ENCODE measurements around the gene PKN3. TPM values are rescaled to one million over a fixed set of nuclear protein-coding genes. Genes with fewer than 3 reads are reported as not detected.

PKN3 gene
- total and polyA plus RNA-seq, 2 of the 13 experiments (the other 11 are each of a cell fraction or from before 2014, with no cell fraction given) = 10.5 to 13.2 TPM

DNA sequence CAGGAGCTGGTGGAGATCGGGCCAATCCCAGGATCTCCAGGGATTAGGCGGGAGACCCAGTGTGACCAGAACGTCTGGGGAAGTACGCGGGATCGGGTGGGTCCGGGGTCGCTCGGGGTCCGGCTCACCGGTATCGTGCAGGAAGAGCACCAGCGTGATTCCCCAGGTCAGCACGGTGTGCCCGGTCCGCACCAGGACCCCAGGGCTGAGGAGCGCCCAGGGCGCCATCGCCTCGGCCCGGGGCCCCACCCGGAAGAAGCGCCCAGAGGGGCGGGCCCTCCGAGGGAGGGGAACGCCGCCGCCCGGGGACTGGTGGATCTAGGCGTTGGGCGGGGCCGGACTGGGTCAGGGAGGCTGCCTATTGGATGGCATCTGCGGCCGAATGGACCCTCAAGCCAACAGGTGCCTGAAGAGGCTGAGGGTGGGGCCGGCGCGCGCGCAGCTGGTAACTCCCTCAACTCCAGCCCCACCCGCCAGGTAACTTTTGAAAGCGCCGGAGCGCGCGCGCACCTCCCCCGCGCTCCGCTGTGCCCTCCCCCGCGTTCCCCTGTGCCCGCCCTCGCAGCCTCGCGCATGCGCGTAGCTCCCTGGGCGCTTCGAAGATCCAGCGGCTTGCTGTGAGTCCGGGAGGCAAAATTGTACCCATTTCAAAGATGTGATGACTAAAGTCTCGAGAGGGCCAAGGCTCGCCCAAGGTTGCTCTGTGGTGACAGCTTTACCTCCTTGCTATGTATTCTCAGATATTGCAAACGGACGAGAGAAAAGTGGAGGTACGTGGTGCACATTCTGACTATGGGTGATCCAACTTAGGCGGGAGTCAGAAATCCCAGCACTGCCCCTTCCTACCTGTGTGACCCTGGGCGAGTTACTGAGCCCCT lies 21.8 kb downstream of the PKN3 start, which contains the start of gene ZDHHC12 (continued):
- TF ChIP-seq USF2 (IDR thresholded peaks at IDR 0.05; ENCODE audit: low read depth, low read length) (no peak), USF2 (CRISPR knock-in tag; IDR thresholded peaks at IDR 0.05; ENCODE audit: borderline replicate concordance) (no peak), NFRKB (IDR thresholded peaks at IDR 0.05) (no peak), ZFP62 (CRISPR knock-in tag; IDR thresholded peaks at IDR 0.05) (no peak), MYC (CRISPR knock-in tag; IDR thresholded peaks at IDR 0.05; ENCODE audit: borderline replicate concordance) (peak; percentile 56; the same call in 1 of the 2 replicates), MTA3 (CRISPR knock-in tag; IDR thresholded peaks at IDR 0.05) (no peak), CREM (IDR thresholded peaks at IDR 0.05) (no peak; the same call in 1 of the 2 replicates), CREM (CRISPR knock-in tag; IDR thresholded peaks at IDR 0.05) (no peak), ZNF776 (CRISPR knock-in tag; IDR thresholded peaks at IDR 0.05) (no peak), PRMT3 (CRISPR knock-in tag; IDR thresholded peaks at IDR 0.05; ENCODE audit: borderline replicate concordance, low read depth) (no peak), SP1 (IDR thresholded peaks at IDR 0.05) (peak; percentile 57; the same call in 1 of the 2 replicates), SP1 (CRISPR knock-in tag; IDR thresholded peaks at IDR 0.05) (peak; percentile 95), FOXK1 (CRISPR knock-in tag; IDR thresholded peaks at IDR 0.05; ENCODE audit: borderline replicate concordance, low read depth) (no peak), AKAP8 (CRISPR knock-in tag; IDR thresholded peaks at IDR 0.05) (no peak), ZNF33B (CRISPR knock-in tag; IDR thresholded peaks at IDR 0.05) (peak; percentile 33; the same call in 1 of the 2 replicates), ATF2 (CRISPR knock-in tag; IDR thresholded peaks at IDR 0.05) (no peak)
- TF ChIP-seq, protein P1, sequence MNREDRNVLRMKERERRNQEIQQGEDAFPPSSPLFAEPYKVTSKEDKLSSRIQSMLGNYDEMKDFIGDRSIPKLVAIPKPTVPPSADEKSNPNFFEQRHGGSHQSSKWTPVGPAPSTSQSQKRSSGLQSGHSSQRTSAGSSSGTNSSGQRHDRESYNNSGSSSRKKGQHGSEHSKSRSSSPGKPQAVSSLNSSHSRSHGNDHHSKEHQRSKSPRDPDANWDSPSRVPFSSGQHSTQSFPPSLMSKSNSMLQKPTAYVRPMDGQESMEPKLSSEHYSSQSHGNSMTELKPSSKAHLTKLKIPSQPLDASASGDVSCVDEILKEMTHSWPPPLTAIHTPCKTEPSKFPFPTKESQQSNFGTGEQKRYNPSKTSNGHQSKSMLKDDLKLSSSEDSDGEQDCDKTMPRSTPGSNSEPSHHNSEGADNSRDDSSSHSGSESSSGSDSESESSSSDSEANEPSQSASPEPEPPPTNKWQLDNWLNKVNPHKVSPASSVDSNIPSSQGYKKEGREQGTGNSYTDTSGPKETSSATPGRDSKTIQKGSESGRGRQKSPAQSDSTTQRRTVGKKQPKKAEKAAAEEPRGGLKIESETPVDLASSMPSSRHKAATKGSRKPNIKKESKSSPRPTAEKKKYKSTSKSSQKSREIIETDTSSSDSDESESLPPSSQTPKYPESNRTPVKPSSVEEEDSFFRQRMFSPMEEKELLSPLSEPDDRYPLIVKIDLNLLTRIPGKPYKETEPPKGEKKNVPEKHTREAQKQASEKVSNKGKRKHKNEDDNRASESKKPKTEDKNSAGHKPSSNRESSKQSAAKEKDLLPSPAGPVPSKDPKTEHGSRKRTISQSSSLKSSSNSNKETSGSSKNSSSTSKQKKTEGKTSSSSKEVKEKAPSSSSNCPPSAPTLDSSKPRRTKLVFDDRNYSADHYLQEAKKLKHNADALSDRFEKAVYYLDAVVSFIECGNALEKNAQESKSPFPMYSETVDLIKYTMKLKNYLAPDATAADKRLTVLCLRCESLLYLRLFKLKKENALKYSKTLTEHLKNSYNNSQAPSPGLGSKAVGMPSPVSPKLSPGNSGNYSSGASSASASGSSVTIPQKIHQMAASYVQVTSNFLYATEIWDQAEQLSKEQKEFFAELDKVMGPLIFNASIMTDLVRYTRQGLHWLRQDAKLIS (CRISPR knock-in tag; IDR thresholded peaks at IDR 0.05) = no peak
- TF ChIP-seq, protein P2, sequence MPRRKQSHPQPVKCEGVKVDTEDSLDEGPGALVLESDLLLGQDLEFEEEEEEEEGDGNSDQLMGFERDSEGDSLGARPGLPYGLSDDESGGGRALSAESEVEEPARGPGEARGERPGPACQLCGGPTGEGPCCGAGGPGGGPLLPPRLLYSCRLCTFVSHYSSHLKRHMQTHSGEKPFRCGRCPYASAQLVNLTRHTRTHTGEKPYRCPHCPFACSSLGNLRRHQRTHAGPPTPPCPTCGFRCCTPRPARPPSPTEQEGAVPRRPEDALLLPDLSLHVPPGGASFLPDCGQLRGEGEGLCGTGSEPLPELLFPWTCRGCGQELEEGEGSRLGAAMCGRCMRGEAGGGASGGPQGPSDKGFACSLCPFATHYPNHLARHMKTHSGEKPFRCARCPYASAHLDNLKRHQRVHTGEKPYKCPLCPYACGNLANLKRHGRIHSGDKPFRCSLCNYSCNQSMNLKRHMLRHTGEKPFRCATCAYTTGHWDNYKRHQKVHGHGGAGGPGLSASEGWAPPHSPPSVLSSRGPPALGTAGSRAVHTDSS (CRISPR knock-in tag; conservative IDR thresholded peaks at IDR 0.05) = no peak
- TF ChIP-seq, protein P3, sequence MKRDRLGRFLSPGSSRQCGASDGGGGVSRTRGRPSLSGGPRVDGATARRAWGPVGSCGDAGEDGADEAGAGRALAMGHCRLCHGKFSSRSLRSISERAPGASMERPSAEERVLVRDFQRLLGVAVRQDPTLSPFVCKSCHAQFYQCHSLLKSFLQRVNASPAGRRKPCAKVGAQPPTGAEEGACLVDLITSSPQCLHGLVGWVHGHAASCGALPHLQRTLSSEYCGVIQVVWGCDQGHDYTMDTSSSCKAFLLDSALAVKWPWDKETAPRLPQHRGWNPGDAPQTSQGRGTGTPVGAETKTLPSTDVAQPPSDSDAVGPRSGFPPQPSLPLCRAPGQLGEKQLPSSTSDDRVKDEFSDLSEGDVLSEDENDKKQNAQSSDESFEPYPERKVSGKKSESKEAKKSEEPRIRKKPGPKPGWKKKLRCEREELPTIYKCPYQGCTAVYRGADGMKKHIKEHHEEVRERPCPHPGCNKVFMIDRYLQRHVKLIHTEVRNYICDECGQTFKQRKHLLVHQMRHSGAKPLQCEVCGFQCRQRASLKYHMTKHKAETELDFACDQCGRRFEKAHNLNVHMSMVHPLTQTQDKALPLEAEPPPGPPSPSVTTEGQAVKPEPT (CRISPR knock-in tag; IDR thresholded peaks at IDR 0.05; ENCODE audit: low read depth) = peak; percentile 87; the same call in 1 of the 2 replicates
